ENCODE results near the gene NCAM1. TPM values are rescaled to one million over a fixed set of nuclear protein-coding genes. Genes with fewer than 3 reads are reported as not detected.

Gene NCAM1
- total and polyA plus RNA-seq, 10 donors: 0.41 to 13.2 (median 7.1) TPM

DNA sequence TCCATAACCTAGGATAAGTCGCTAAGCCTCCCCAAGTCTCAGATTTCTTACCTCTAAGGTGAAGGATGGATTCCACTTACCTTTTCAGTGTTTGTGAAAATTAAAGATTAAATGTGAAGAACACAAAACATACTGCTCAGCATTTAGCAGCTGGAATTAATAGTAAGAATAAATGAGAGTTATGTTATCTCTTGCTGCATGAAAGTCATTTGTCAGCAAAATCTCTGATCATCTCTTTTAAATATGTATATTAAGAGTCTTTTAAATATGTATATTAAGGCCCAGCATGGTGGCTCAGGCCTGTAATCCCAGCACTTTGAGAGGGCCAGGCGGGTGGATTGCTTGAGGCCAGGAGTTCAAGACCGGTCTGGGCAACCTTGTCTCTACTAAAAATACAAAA is 280.8 kb downstream of the NCAM1 start:
- TF ChIP-seq POLR2AphosphoS5 (IDR thresholded peaks at IDR 0.05) (no peak), POLR2A (IDR thresholded peaks at IDR 0.05) (no peak)
- TF ChIP-seq, protein P1, sequence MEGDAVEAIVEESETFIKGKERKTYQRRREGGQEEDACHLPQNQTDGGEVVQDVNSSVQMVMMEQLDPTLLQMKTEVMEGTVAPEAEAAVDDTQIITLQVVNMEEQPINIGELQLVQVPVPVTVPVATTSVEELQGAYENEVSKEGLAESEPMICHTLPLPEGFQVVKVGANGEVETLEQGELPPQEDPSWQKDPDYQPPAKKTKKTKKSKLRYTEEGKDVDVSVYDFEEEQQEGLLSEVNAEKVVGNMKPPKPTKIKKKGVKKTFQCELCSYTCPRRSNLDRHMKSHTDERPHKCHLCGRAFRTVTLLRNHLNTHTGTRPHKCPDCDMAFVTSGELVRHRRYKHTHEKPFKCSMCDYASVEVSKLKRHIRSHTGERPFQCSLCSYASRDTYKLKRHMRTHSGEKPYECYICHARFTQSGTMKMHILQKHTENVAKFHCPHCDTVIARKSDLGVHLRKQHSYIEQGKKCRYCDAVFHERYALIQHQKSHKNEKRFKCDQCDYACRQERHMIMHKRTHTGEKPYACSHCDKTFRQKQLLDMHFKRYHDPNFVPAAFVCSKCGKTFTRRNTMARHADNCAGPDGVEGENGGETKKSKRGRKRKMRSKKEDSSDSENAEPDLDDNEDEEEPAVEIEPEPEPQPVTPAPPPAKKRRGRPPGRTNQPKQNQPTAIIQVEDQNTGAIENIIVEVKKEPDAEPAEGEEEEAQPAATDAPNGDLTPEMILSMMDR (IDR thresholded peaks at IDR 0.05 in 8 of 11, conservative IDR thresholded peaks at IDR 0.05 in 3 of 11): no peak
- Histone ChIP-seq H3K27me3 (replicated peaks in 1 of 7) (peaks cover 0 to 32% (median 0%) of the 10 kb centered on the region in 7 donors), H3K4me3 (no peak overlapping the region), H3K36me3 (no peaks in the 10 kb centered on the region), H3K27ac (no peak overlapping the region), H3K9me3 (no peaks in the 10 kb centered on the region), H3K4me1 (peaks cover 0 to 18% (median 0%) of the 10 kb centered on the region in 6 donors)
- WGBS, 5 donors: 90 to 97% (median 94%) methylated on average over 3 of the region's 3 CpGs
- intact Hi-C loops (cut with DNase I; ENCODE audit: low total_unique reads): no loop called here
- no peak for DNase-seq

- intact Hi-C loops (cut with DNase I; ENCODE audit: low total_unique reads): no loop called here
- Histone ChIP-seq H3K27ac (peak overlapping the region in 3 of 8 donors; percentile 3 to 39 (median 34)), H3K4me3 (peak overlapping the region in 4 of 8 donors; percentile 7 to 40 (median 33)), H3K9me3 (no peaks in the 10 kb centered on the region), H3K36me3 (no peaks in the 10 kb centered on the region), H3K4me1 (peaks cover 0 to 18% (median 0%) of the 10 kb centered on the region in 6 donors), H3K27me3 (replicated peaks in 1 of 7) (peaks cover 0 to 27% (median 0%) of the 10 kb centered on the region in 7 donors)
- TF ChIP-seq POLR2AphosphoS5 (IDR thresholded peaks at IDR 0.05) (no peak), POLR2A (IDR thresholded peaks at IDR 0.05) (no peak)
- TF ChIP-seq, protein P1 (IDR thresholded peaks at IDR 0.05 in 8 of 11, conservative IDR thresholded peaks at IDR 0.05 in 3 of 11): no peak
- DNase-seq: no peak
- WGBS, 5 donors: 18 to 43% (median 22%) methylated on average over 21 of the region's 21 CpGs
These were observed 281.7 kb downstream of the NCAM1 start for GRCh38 chr11:113242767-113243397.

DNA sequence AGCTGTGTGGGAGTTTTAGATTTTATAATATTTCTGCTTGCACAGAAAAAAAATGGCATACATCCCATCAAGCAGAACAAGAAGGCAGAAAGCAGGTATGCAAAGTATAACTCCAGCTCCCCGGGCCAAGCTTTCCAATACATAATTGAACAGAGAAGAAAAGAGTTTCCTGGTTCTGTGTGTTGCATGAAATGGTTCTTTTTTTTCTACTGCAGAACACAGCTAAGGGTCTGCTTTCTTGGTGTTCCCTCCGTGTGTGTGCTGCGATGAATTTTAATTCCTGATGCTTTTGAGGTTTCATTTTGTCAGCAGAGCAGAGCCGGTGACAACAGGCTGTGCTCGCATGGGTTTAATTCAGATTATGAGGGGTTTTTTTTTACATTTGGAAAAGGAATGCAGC is 282.5 kb downstream of the NCAM1 start:
- Histone ChIP-seq H3K9me3 (no peaks in the 10 kb centered on the region), H3K4me3 (no peak overlapping the region), H3K27me3 (replicated peaks in 1 of 7) (peaks cover 0 to 31% (median 0%) of the 10 kb centered on the region in 7 donors), H3K27ac (no peak overlapping the region), H3K4me1 (peaks cover 0 to 18% (median 0%) of the 10 kb centered on the region in 6 donors), H3K36me3 (no peaks in the 10 kb centered on the region)
- TF ChIP-seq, protein P1 (IDR thresholded peaks at IDR 0.05 in 8 of 11, conservative IDR thresholded peaks at IDR 0.05 in 3 of 11): no peak
- TF ChIP-seq POLR2A (IDR thresholded peaks at IDR 0.05) (no peak), POLR2AphosphoS5 (IDR thresholded peaks at IDR 0.05) (no peak)
- no peak for DNase-seq
- intact Hi-C loops (cut with DNase I; ENCODE audit: low total_unique reads): no loop called here
- WGBS, 5 donors: 85 to 92% (median 86%) methylated on average over 5 of the region's 5 CpGs

DNA sequence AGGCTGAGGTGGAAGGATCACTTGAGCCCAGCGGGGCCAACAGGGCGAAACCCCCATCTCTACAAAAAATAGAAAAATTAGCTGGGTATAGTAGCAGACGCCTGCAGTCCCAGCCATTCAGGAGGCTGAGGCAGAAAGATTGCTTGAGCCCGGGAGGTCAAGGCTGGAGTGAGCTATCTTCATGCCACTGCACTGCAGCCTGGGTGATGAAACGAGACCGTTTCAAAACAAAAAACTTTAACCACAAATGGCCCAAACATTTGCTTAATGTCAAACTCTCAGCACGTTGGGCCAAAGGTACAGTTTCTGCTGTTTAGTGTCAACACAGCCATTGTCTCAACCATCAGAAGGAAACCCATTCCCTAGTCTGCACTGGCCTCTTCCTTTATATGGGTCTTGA is 284.0 kb downstream of the NCAM1 start:
- Histone ChIP-seq H3K4me3 (no peak overlapping the region), H3K36me3 (no peaks in the 10 kb centered on the region), H3K27me3 (replicated peaks in 1 of 7) (peaks cover 0 to 38% (median 0%) of the 10 kb centered on the region in 7 donors), H3K9me3 (no peaks in the 10 kb centered on the region), H3K4me1 (peaks cover 0 to 18% (median 0%) of the 10 kb centered on the region in 6 donors), H3K27ac (no peak overlapping the region)
- WGBS, 5 donors: 70 to 86% (median 76%) methylated on average over 7 of the region's 7 CpGs
- TF ChIP-seq POLR2A (IDR thresholded peaks at IDR 0.05): no peak
- TF ChIP-seq POLR2AphosphoS5 (IDR thresholded peaks at IDR 0.05): no peak
- TF ChIP-seq, protein P1 (IDR thresholded peaks at IDR 0.05 in 8 of 11, conservative IDR thresholded peaks at IDR 0.05 in 3 of 11): no peak
- DNase-seq: no peak
- intact Hi-C loops (cut with DNase I; ENCODE audit: low total_unique reads): no loop called here

Measured in spleen (tissue), 11 donors.